ENCODE results near the gene CNN2. TPM values are rescaled to one million over a fixed set of nuclear protein-coding genes. Genes with fewer than 3 reads are reported as not detected.

Gene CNN2
- total RNA-seq, 4 donors from 2014 or later, result 2.2 to 10.1 (median 4.1) TPM

DNA sequence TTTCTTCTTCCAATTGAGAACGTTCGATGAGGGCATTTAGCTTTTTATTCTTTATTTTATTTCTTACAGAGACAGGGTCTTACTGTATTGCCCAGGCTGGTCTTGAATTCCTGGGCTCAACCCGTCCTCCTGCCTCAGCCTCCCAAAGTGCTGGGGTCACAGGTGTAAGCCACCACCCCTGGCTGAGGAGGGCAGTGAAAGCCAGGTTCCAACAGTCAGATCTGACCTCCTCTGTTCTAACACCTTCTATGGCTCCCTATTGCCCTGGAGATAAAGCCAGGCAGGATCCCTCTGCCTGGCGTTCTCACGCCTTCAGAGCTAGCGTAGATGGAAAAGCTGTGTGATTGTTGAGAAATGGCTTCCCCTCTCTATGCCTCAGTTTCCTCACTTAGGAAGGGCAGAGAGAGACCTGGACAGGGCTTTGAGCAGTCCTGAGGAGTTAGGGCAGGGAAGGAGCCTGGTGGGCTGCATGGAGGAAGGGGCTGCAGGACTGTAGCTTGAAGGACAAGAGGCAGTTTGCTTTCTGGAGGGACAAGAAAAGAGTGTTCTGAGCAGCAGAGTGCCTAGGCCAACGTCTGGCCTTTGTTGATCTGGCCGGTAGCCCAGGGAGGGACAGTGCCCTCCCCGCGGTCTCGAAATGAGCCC is 46.1 kb downstream of the CNN2 start:
- intact Hi-C loops (cut with DNase I; ENCODE audit: low total_unique reads), result no loop called here
- DNase-seq (no peak), ATAC-seq (no peak)
- Histone ChIP-seq H3K27ac (no peak overlapping the region), H3K36me3 (no peaks in the 10 kb centered on the region), H3K4me3 (no peak overlapping the region), H3K27me3 (peaks cover 45 to 50% (median 49%) of the 10 kb centered on the region in 3 donors), H3K4me1 (peaks cover 0 to 4% of the 10 kb centered on the region in 2 donors), H3K9me3 (no peaks in the 10 kb centered on the region)
- in situ Hi-C loops (cut with MboI; ENCODE audit: low sequenced_read_pairs in 4 of 4), result no loop called here
- TF ChIP-seq, protein P1, sequence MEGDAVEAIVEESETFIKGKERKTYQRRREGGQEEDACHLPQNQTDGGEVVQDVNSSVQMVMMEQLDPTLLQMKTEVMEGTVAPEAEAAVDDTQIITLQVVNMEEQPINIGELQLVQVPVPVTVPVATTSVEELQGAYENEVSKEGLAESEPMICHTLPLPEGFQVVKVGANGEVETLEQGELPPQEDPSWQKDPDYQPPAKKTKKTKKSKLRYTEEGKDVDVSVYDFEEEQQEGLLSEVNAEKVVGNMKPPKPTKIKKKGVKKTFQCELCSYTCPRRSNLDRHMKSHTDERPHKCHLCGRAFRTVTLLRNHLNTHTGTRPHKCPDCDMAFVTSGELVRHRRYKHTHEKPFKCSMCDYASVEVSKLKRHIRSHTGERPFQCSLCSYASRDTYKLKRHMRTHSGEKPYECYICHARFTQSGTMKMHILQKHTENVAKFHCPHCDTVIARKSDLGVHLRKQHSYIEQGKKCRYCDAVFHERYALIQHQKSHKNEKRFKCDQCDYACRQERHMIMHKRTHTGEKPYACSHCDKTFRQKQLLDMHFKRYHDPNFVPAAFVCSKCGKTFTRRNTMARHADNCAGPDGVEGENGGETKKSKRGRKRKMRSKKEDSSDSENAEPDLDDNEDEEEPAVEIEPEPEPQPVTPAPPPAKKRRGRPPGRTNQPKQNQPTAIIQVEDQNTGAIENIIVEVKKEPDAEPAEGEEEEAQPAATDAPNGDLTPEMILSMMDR (IDR thresholded peaks at IDR 0.05 in 4 of 5, conservative IDR thresholded peaks at IDR 0.05 in 1 of 5), result no peak
- TF ChIP-seq POLR2A (IDR thresholded peaks at IDR 0.05), result no peak

DNA sequence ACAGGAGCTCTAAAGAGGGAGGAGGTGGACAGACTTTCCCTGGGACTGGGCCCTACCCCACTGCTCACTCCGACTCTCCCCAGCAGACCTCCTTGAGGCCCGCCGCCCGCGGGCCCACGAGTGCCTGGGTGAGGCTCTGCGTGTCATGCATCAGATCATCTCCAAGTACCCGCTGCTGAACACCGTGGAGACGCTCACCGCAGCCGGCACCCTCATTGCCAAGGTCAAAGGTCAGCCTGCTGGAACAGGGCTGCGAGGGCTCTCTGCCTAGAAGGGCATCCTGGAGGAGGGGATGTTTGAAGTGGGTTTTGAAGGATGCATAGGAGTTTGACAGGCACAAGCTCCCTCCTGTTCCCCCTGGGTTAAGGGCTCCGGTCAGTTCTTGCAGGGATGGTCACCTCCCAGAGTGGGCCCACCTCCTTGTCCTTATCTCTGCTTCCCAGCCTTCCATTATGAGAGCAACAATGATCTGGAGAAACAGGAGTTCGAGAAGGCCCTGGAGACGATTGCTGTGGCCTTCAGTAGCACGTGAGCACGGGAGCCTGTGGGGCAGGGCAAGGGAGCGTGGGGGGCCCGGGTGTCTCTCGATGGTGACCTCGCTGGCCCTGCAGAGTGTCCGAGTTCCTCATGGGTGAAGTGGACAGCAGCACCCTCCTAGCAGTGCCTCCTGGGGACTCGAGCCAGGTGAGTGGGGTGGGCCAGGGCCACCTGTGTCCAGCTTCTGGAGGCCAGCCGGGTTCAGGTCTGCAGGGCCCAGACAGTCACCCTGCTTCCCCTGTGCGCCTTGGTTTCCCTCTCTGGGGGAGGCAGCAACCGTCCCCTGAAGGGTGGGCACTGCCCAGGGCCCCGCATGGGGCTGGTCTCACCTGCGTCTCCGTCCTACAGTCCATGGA is 46.9 kb downstream of the CNN2 start:
- H3K27ac ChIP-seq, result no peak overlapping the region
- in situ Hi-C loops (cut with MboI; ENCODE audit: low sequenced_read_pairs in 4 of 4), result no loop called here
- DNase-seq (no peak), ATAC-seq (no peak)
- intact Hi-C loops (cut with DNase I; ENCODE audit: low total_unique reads), result no loop called here
- H3K4me3 ChIP-seq, result no peak overlapping the region
- no peak for TF ChIP-seq POLR2A (IDR thresholded peaks at IDR 0.05)
- TF ChIP-seq, protein P1 (IDR thresholded peaks at IDR 0.05 in 4 of 5, conservative IDR thresholded peaks at IDR 0.05 in 1 of 5), result no peak
- H3K9me3 ChIP-seq, result no peaks in the 10 kb centered on the region
- no peaks in the 10 kb centered on the region for H3K36me3 ChIP-seq
- peaks cover 37 to 42% (median 41%) of the 10 kb centered on the region in 3 donors for H3K27me3 ChIP-seq
- H3K4me1 ChIP-seq, result no peaks in the 10 kb centered on the region

DNA sequence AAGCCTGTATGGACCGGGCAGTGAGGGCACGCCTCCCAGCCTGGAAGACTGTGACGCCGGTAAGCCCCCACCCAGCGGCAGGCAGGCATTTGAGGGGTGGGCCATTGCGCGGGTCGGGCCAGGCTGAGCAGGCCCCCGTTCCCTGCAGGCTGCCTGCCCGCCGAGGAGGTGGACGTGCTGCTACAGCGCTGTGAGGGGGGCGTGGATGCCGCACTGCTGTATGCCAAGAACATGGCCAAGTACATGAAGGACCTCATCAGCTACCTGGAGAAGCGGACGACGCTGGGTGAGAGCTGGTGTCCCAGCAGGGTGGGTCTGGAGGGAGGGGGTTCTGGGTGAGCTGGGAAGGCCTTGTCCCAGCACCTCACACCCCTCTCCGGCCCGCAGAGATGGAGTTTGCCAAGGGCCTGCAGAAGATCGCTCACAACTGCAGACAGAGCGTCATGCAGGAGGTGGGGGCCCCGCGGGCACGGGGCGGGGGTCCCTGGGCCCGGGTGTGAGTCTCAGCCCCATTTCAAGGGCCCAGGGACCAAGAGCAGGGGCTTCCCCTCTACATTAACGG is 47.6 kb downstream of the CNN2 start:
- no peak for TF ChIP-seq POLR2A (IDR thresholded peaks at IDR 0.05)
- TF ChIP-seq, protein P1 (IDR thresholded peaks at IDR 0.05 in 4 of 5, conservative IDR thresholded peaks at IDR 0.05 in 1 of 5), result no peak
- peaks cover 31 to 35% (median 34%) of the 10 kb centered on the region in 3 donors for H3K27me3 ChIP-seq
- in situ Hi-C loops (cut with MboI; ENCODE audit: low sequenced_read_pairs in 4 of 4), result no loop called here

DNA sequence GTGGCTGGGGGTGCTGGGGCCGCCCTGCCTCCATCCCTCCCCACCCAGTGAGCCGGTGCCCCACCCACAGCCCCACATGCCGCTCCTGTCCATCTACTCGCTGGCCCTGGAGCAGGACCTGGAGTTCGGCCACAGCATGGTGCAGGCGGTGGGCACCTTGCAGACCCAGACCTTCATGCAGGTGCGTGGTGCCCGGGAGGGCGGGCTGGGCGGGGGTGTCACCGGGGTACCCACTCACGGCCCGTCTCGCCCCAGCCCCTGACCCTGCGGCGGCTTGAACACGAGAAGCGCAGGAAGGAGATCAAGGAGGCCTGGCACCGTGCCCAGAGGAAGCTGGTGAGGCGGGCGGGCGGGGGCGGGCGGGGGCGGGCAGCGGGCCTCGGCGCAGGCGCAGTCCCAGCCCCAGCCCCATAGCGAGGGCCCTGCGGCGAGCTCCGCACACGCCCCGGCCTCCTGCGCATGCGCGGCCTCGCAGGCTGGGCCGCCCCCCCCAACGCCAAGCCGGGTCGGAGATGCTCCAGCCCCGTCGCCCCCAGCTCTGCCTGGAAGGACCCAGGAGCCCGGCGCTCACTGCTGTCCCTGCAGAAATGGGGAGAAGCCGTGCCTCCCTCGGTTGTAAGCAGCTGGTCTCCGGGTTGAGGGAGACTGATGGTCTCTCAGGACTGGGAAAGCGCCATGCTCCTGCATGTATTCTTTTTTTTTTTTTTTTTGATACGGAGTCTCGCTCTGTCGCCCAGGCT is 48.3 kb downstream of the CNN2 start:
- H3K4me1 ChIP-seq, result no peaks in the 10 kb centered on the region
- H3K9me3 ChIP-seq, result no peaks in the 10 kb centered on the region
- in situ Hi-C loops (cut with MboI; ENCODE audit: low sequenced_read_pairs in 4 of 4) (no loop called here), intact Hi-C loops (cut with DNase I; ENCODE audit: low total_unique reads) (no loop called here)
- no peaks in the 10 kb centered on the region for H3K36me3 ChIP-seq
- no peak overlapping the region for H3K27ac ChIP-seq
- H3K4me3 ChIP-seq, result peak overlapping the region in 1 of 4 donors; percentile 25
- peaks cover 25 to 28% (median 27%) of the 10 kb centered on the region in 3 donors for H3K27me3 ChIP-seq
- TF ChIP-seq POLR2A (IDR thresholded peaks at IDR 0.05), result no peak
- TF ChIP-seq, protein P1 (IDR thresholded peaks at IDR 0.05 in 4 of 5, conservative IDR thresholded peaks at IDR 0.05 in 1 of 5), result no peak
- ATAC-seq (no peak), DNase-seq (peak in 1 of 2 donors; percentile 36)

More for the DNA sequence above, 47.6 kb downstream of the CNN2 start:
- intact Hi-C loops (cut with DNase I; ENCODE audit: low total_unique reads), result no loop called here
- DNase-seq (no peak), ATAC-seq (no peak)
- H3K36me3 ChIP-seq, result no peaks in the 10 kb centered on the region
- H3K27ac ChIP-seq, result no peak overlapping the region
- H3K4me3 ChIP-seq, result no peak overlapping the region
- H3K4me1 ChIP-seq, result no peaks in the 10 kb centered on the region
- no peaks in the 10 kb centered on the region for H3K9me3 ChIP-seq

Data from gastrocnemius medialis (tissue), 4 donors.